ENCODE results near the gene RNF14. TPM values are rescaled to one million over a fixed set of nuclear protein-coding genes. Genes with fewer than 3 reads are reported as not detected.

The RNF14 gene
- total and polyA plus RNA-seq, 10 of the 15 experiments (the other 5 are each of a cell fraction or from before 2014, with no cell fraction given) = 13.2 to 41.8 (median 28.3) TPM

DNA sequence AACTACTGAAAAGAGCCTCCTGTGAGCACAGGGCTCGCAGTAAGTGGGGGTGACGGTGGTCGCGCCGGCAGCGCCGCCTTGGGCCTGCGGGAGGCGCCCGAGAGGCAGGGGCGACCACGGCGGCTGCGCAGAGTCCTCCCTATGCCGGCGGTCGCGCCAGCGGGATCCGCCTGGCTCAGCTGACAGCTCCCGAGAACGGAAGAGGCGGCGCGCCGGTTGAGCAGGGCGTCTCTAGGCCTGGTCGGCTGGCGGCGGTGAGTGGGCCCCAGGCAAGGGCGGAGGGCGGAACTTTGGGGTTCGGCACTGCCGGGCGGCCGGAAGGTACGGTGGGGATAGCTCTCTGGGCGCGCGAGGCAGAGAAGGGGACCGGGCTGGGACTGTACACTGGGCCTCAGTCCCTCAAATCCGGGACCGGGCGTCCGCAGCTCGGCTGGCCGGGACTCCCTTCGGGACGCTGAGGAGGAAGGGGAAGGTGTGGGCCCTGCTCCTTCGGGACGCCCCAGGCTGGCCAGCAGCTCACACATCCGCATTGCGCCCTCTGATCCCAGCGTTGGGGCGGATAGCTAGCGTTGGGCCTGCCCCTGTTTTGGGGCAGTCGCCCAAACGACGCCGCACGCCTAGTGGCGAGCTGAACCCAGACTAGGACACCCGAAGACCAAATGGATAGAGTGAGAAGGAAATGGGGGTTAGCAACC, at the start of gene RNF14 (continued):
- peak; percentile 82; the same call in 1 of the 2 replicates for TF ChIP-seq GATAD2B (conservative IDR thresholded peaks at IDR 0.05; ENCODE audit: low read depth)
- 0 out of 2 replicates have a peak, but pooled peaks have one; percentile 37 for TF ChIP-seq MTA2 (IDR thresholded peaks at IDR 0.05; ENCODE audit: low read depth)
- TF ChIP-seq, protein P1, sequence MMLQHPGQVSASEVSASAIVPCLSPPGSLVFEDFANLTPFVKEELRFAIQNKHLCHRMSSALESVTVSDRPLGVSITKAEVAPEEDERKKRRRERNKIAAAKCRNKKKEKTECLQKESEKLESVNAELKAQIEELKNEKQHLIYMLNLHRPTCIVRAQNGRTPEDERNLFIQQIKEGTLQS (IDR thresholded peaks at IDR 0.05; ENCODE audit: borderline replicate concordance, extremely low read depth, low read depth, low read length) = no peak
- TF ChIP-seq ZSCAN29 (IDR thresholded peaks at IDR 0.05) = no peak; the same call in 1 of the 2 replicates
- no peak for TF ChIP-seq RCOR1 (conservative IDR thresholded peaks at IDR 0.05; ENCODE audit: low read depth, low read length)
- no peak for TF ChIP-seq MYC (IDR thresholded peaks at IDR 0.05; ENCODE audit: insufficient read depth, insufficient read length, insufficient replicate concordance, low read length, severe bottlenecking)
- peak; percentile 93 for TF ChIP-seq NBN (IDR thresholded peaks at IDR 0.05)
- TF ChIP-seq NRF1 (conservative IDR thresholded peaks at IDR 0.05; ENCODE audit: low read depth, low read length) = peak; percentile 64
- TF ChIP-seq RB1 (IDR thresholded peaks at IDR 0.05; ENCODE audit: borderline replicate concordance) = peak; percentile 33; the same call in 1 of the 2 replicates
- TF ChIP-seq HDGF (IDR thresholded peaks at IDR 0.05) = peak; percentile 91; the same call in 1 of the 2 replicates
- no peak for TF ChIP-seq ASH2L (IDR thresholded peaks at IDR 0.05; ENCODE audit: borderline replicate concordance, low read depth)
- TF ChIP-seq JUND (IDR thresholded peaks at IDR 0.05; ENCODE audit: low read depth, low read length) = 0 out of 2 replicates have a peak, but pooled peaks have one; percentile 8
- TF ChIP-seq, protein P2, sequence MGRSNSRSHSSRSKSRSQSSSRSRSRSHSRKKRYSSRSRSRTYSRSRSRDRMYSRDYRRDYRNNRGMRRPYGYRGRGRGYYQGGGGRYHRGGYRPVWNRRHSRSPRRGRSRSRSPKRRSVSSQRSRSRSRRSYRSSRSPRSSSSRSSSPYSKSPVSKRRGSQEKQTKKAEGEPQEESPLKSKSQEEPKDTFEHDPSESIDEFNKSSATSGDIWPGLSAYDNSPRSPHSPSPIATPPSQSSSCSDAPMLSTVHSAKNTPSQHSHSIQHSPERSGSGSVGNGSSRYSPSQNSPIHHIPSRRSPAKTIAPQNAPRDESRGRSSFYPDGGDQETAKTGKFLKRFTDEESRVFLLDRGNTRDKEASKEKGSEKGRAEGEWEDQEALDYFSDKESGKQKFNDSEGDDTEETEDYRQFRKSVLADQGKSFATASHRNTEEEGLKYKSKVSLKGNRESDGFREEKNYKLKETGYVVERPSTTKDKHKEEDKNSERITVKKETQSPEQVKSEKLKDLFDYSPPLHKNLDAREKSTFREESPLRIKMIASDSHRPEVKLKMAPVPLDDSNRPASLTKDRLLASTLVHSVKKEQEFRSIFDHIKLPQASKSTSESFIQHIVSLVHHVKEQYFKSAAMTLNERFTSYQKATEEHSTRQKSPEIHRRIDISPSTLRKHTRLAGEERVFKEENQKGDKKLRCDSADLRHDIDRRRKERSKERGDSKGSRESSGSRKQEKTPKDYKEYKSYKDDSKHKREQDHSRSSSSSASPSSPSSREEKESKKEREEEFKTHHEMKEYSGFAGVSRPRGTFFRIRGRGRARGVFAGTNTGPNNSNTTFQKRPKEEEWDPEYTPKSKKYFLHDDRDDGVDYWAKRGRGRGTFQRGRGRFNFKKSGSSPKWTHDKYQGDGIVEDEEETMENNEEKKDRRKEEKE (IDR thresholded peaks at IDR 0.05) = no peak
